Measurements from ENCODE around the gene ATG9A.

GRCh38 chr2:219179601-219180465 lies 49.6 kb downstream of the ATG9A start:
- TF ChIP-seq CTCF (IDR thresholded peaks at IDR 0.05) (no peak), POLR2A (IDR thresholded peaks at IDR 0.05) (no peak)

All from body of pancreas (tissue), 4 donors.